HepG2 (cell line): ENCODE measurements around the gene GCLM. TPM values are rescaled to one million over a fixed set of nuclear protein-coding genes. Genes with fewer than 3 reads are reported as not detected.
"Not testable (repeated sequence)": the region's sequence is repeated elsewhere in the genome, so short reads cannot be mapped to it uniquely, and the experiment has no call there.

Experiments used
- ATAC-seq: fragments of 200-7000 bp; cut with Tn5 transposase; 3 replicates; pipeline ENCODE4 v1.9.1; 2020; ENCODE audit warnings: mild to moderate bottlenecking, moderate library complexity
- BruUV-seq: library from RNA; stranded (reverse); fragments of 400-500 nt; replicated peaks from 2 replicates; lab custom pipeline; 2021; lab: Mats Ljungman, UMichigan
- CTCF ChIA-PET: fragments of 300-600 bp; formaldehyde crosslinking; extraction: SDS; loops from one replicate; lab custom pipeline; 2021; ENCODE audit warnings: low total read pairs, inconsistent platforms, low intra/inter-chr PET ratio; lab: Yijun Ruan, JAX
- POLR2A ChIA-PET: fragments of 350-600 bp; sonication (Branson Sonifier 250); formaldehyde crosslinking; loops from one replicate; lab custom pipeline; 2020; ENCODE audit warnings: antibody characterized with exemption, inconsistent platforms; lab: Yijun Ruan, JAX
- DNase-seq: peaks from one replicate; pipeline ENCODE4 v3.0.0-alpha.2; 2015; ENCODE audit warnings: low spot score
- FAIRE-seq: peaks from 3 replicates; lab custom pipeline; 2011; peaks lifted over from hg19 to GRCh38; lab: Jason Lieb, UNC
- H2AFZ ChIP-seq: one replicate; pipeline ENCODE4 v1.6.1; 2011; ENCODE audit warnings: low read length, inconsistent platforms
- H3K27ac ChIP-seq: fragments of 300-600 bp; 3 replicates; pipeline ENCODE4 v1.8.0; 2011; ENCODE audit warnings: mixed run types, mild to moderate bottlenecking, mixed read lengths, low read length, inconsistent platforms; ENCODE audit not compliant: insufficient read depth; ENCODE audit errors: extremely low read length
- H3K27me3 ChIP-seq, 2 experiments: fragments of 200-600 bp in 1 of 2; 2 replicates in 1 of 2; 3 replicates in 1 of 2; pipeline versions ENCODE4 v1.6.0 to v1.8.0; 2011; ENCODE audit warnings: low read length in 2 of 2, mild to moderate bottlenecking in 2 of 2, moderate library complexity in 2 of 2, inconsistent platforms in 1 of 2; ENCODE audit not compliant: insufficient read depth in 2 of 2, control insufficient read depth in 1 of 2
- H3K36me3 ChIP-seq, 2 experiments: fragments of 200-600 bp in 1 of 2; replicated peaks in 1 of 2; 2 replicates in 1 of 2; 3 replicates in 1 of 2; pipeline versions ENCODE4 v1.5.1 to v1.8.0; 2011; ENCODE audit warnings: low read length in 2 of 2, inconsistent platforms in 1 of 2; ENCODE audit not compliant: insufficient read depth in 2 of 2, control insufficient read depth in 1 of 2
- H3K4me1 ChIP-seq: 2 replicates; pipeline ENCODE4 v1.5.1; 2012; ENCODE audit warnings: low read length, inconsistent platforms; ENCODE audit not compliant: insufficient read depth
- H3K4me2 ChIP-seq: 2 replicates; pipeline ENCODE4 v1.6.0; 2011; ENCODE audit warnings: low read depth, low read length, inconsistent platforms
- H3K4me3 ChIP-seq, 3 experiments: fragments of 200-600 bp in 1 of 3; sonication (generic), shearing (Covaris generic) in 1 of 3; replicated peaks in 1 of 3; 2 replicates each; pipeline ENCODE4 v1.5.1; 2011 to 2016; ENCODE audit warnings: low read length in 3 of 3, inconsistent platforms in 2 of 3, low read depth in 2 of 3, mild to moderate bottlenecking in 2 of 3, control low read depth in 1 of 3, mixed read lengths in 1 of 3; ENCODE audit not compliant: insufficient read depth in 1 of 3
- H3K79me2 ChIP-seq: one replicate; pipeline ENCODE4 v1.6.1; 2011; ENCODE audit warnings: low read length, inconsistent platforms; ENCODE audit not compliant: insufficient read depth
- H3K9ac ChIP-seq: 2 replicates; pipeline ENCODE4 v1.6.0; 2011; ENCODE audit warnings: mild to moderate bottlenecking, low read depth, low read length, inconsistent platforms; ENCODE audit not compliant: insufficient read depth
- H3K9me3 ChIP-seq: 2 replicates; pipeline ENCODE4 v1.5.1; 2012; ENCODE audit warnings: mild to moderate bottlenecking, low read length
- H4K20me1 ChIP-seq: 2 replicates; pipeline ENCODE4 v1.6.0; 2011; ENCODE audit warnings: inconsistent platforms, mild to moderate bottlenecking, low read length, moderate library complexity; ENCODE audit not compliant: insufficient read depth
- FOSL2 ChIP-seq: sonication (generic); formaldehyde crosslinking; IDR thresholded peaks from 2 replicates; pipeline ENCODE4 v1.4.0; 2020; ENCODE audit warnings: missing genetic modification reagents
- ISL2 ChIP-seq: sonication (generic); formaldehyde crosslinking; IDR thresholded peaks from 2 replicates; pipeline ENCODE4 v1.5.0; 2020; ENCODE audit warnings: missing genetic modification reagents
- KDM3A ChIP-seq: IDR thresholded peaks from 2 replicates; pipeline ENCODE4 v1.6.1; 2018; ENCODE audit warnings: low read depth, missing compliant biosample characterization
- KDM6A ChIP-seq: IDR thresholded peaks from 2 replicates; pipeline ENCODE4 v1.6.1; 2016; ENCODE audit warnings: low read depth
- LBX2 ChIP-seq: sonication (generic); formaldehyde crosslinking; IDR thresholded peaks from 2 replicates; pipeline ENCODE4 v1.5.0; 2020; ENCODE audit warnings: missing genetic modification reagents, mild to moderate bottlenecking, borderline replicate concordance
- MBD4 ChIP-seq: IDR thresholded peaks from 2 replicates; pipeline ENCODE4 v1.6.1; 2012; ENCODE audit warnings: low read length, inconsistent platforms, borderline replicate concordance
- PCBP2 ChIP-seq: fragments of 200-400 bp; formaldehyde crosslinking; optimal IDR thresholded peaks from 2 replicates; pipeline ENCODE3; 2018; ENCODE audit warnings: low read length, low read depth; ENCODE audit not compliant: poor library complexity, severe bottlenecking
- TBX2 ChIP-seq: sonication (generic); formaldehyde crosslinking; IDR thresholded peaks from 2 replicates; pipeline ENCODE4 v1.5.0; 2020; ENCODE audit warnings: missing genetic modification reagents, mild to moderate bottlenecking, borderline replicate concordance
- TEAD2 ChIP-seq: sonication (generic); formaldehyde crosslinking; IDR thresholded peaks from 2 replicates; pipeline ENCODE4 v1.9.0; 2021; ENCODE audit warnings: missing genetic modification reagents
- THAP11 ChIP-seq: IDR thresholded peaks from 2 replicates; pipeline ENCODE4 v1.6.1; 2016; ENCODE audit warnings: missing biosample characterization, missing genetic modification reagents
- TRIM24 ChIP-seq: sonication (generic); formaldehyde crosslinking; IDR thresholded peaks from 2 replicates; pipeline ENCODE4 v1.8.0; 2022; ENCODE audit warnings: mild to moderate bottlenecking, missing genetic modification reagents
- ZBTB20 ChIP-seq: sonication (generic); formaldehyde crosslinking; IDR thresholded peaks from 2 replicates; pipeline ENCODE4 v1.8.1; 2023; ENCODE audit warnings: missing genetic modification reagents, low read depth, mild to moderate bottlenecking, borderline replicate concordance
- ZFY ChIP-seq: sonication (generic); formaldehyde crosslinking; IDR thresholded peaks from 2 replicates; pipeline ENCODE4 v1.4.0; 2020; ENCODE audit warnings: missing genetic modification reagents
- ZNF644 ChIP-seq: IDR thresholded peaks from 2 replicates; pipeline ENCODE4 v1.6.1; 2016; ENCODE audit warnings: low read depth
- ZNF816 ChIP-seq: sonication (generic); formaldehyde crosslinking; IDR thresholded peaks from 2 replicates; pipeline ENCODE4 v1.8.0; 2022; ENCODE audit warnings: missing genetic modification reagents, mild to moderate bottlenecking, borderline replicate concordance
- ZNF879 ChIP-seq: sonication (generic); formaldehyde crosslinking; IDR thresholded peaks from 2 replicates; pipeline ENCODE4 v1.8.1; 2023; ENCODE audit warnings: missing genetic modification reagents
- WGBS: methylation state at CpG from one replicate; pipeline ENCODE4 v1.1.6; 2017; ENCODE audit warnings: low lambda C conversion rate; 5-methylcytosine and 5-hydroxymethylcytosine counted together
- in situ Hi-C: cut with HindIII; loops from 2 replicates; pipeline ENCODE4 v1.10.0; 2017; ENCODE audit warnings: low pct_unique_long_range_greater_than_20kb; ENCODE audit not compliant: extremely low pct_ligation_motif_present
- intact Hi-C: fragments of 100-400 bp; cut with micrococcal nuclease; formaldehyde crosslinking; loops from one replicate; pipeline ENCODE4 v1.10.0; 2022; ENCODE audit not compliant: unreplicated experiment
- polyA plus RNA-seq, 8 experiments: library from polyadenylated mRNA; depleted of rRNA in 3 of 8; stranded (reverse) in 7 of 8; unstranded in 1 of 8; fragments of >200 nt; fragmentation: Illumina TruSeq in 4 of 8; extraction: Trizol in 4 of 8; gene quantifications; 2 replicates each; pipeline versions ENCODE4 v1.2.1 to v1.2.3, GENCODE V29; 2011 to 2016; ENCODE audit warnings: low read depth in 4 of 8, missing spikeins in 1 of 8, mixed read lengths in 1 of 8; ENCODE audit not compliant: insufficient read depth in 1 of 8
- total RNA-seq, 5 experiments: library from RNA; depleted of rRNA; stranded (reverse); fragments of >200 nt; fragmentation: Illumina TruSeq; extraction: Trizol; gene quantifications; 2 replicates each; pipeline ENCODE4 v1.2.3, GENCODE V29; 2016; ENCODE audit warnings: low read depth in 1 of 5

GCLM gene
- total and polyA plus RNA-seq, 2 of the 13 experiments (the other 11 are each of a cell fraction or from before 2014, with no cell fraction given) = 8.7 to 29.9 TPM

- Histone ChIP-seq H3K4me3 (no peak overlapping the region), H3K9ac (no peak overlapping the region), H3K79me2 (no peaks in the 10 kb centered on the region), H2AFZ (no peak overlapping the region), H3K9me3 (no peaks in the 10 kb centered on the region), H3K4me1 (no peaks in the 10 kb centered on the region), H3K36me3 (peaks cover 2 to 15% of the 10 kb centered on the region in 2 experiments; a peak in 3 of 5 replicates), H3K27ac (no peak overlapping the region), H4K20me1 (no peaks in the 10 kb centered on the region), H3K4me2 (no peak overlapping the region), H3K27me3 (no peaks in the 10 kb centered on the region)
- ChIA-PET POLR2A (no interaction called here), CTCF (no interaction called here)
- ATAC-seq (no peak), FAIRE-seq (no peak), DNase-seq (no peak)
- TF ChIP-seq LBX2 (CRISPR knock-in tag) (no peak), ZBTB20 (no peak), TRIM24 (CRISPR knock-in tag) (no peak), ZNF879 (CRISPR knock-in tag) (no peak), KDM3A (no peak), TBX2 (no peak), ZNF644 (CRISPR knock-in tag) (no peak), TEAD2 (no peak)
- 85% methylated on average over 5 of the region's 5 CpGs for WGBS
- no TSS peak for BruUV-seq
- intact Hi-C loops (no loop called here), in situ Hi-C loops (no loop called here)
These were observed 44.0 kb downstream of the GCLM start for GRCh38 chr1:93865253-93865652.

- Histone ChIP-seq H3K9me3 (no peaks in the 10 kb centered on the region), H3K9ac (no peak overlapping the region), H3K27ac (no peak overlapping the region), H3K36me3 (peaks cover 2 to 5% of the 10 kb centered on the region in 2 experiments; a peak in 1 of 5 replicates), H3K4me3 (no peak overlapping the region), H3K79me2 (no peaks in the 10 kb centered on the region), H4K20me1 (no peaks in the 10 kb centered on the region), H3K4me1 (no peaks in the 10 kb centered on the region), H3K4me2 (no peak overlapping the region), H3K27me3 (no peaks in the 10 kb centered on the region), H2AFZ (no peak overlapping the region)
- no TSS peak for BruUV-seq
- ChIA-PET CTCF (no interaction called here), POLR2A (no interaction called here)
- no peak for FAIRE-seq
- DNase-seq = no peak
- TF ChIP-seq ZFY (CRISPR knock-in tag) (no peak), KDM6A (CRISPR knock-in tag) (no peak), FOSL2 (CRISPR knock-in tag) (no peak), MBD4 (no peak), PCBP2 (no peak), THAP11 (CRISPR knock-in tag) (0 out of 2 replicates have a peak, but pooled peaks have one; percentile 46), ISL2 (CRISPR knock-in tag) (no peak), ZNF816 (CRISPR knock-in tag) (no peak)
- intact Hi-C loops (no loop called here), in situ Hi-C loops (no loop called here)
- WGBS = 75% methylated on average over 3 of the region's 3 CpGs
- ATAC-seq = no peak
These were observed 45.1 kb downstream of the GCLM start for GRCh38 chr1:93864175-93864574.

GRCh38 chr1:93857653-93858052 lies 51.6 kb downstream of the GCLM start:
- H3K27ac ChIP-seq, in situ Hi-C loops, FAIRE-seq, CTCF ChIA-PET, H3K36me3 ChIP-seq, H3K4me1 ChIP-seq, H3K9me3 ChIP-seq, H2AFZ ChIP-seq, H3K4me2 ChIP-seq, H3K27me3 ChIP-seq, BruUV-seq, intact Hi-C loops, H4K20me1 ChIP-seq, ATAC-seq, DNase-seq, H3K4me3 ChIP-seq, H3K9ac ChIP-seq, H3K79me2 ChIP-seq, POLR2A ChIA-PET: not testable (repeated sequence)
- WGBS = 7% methylated on average over 3 of the region's 3 CpGs
